ENCODE measurements around the gene CSF1R.

Gene CSF1R

DNA sequence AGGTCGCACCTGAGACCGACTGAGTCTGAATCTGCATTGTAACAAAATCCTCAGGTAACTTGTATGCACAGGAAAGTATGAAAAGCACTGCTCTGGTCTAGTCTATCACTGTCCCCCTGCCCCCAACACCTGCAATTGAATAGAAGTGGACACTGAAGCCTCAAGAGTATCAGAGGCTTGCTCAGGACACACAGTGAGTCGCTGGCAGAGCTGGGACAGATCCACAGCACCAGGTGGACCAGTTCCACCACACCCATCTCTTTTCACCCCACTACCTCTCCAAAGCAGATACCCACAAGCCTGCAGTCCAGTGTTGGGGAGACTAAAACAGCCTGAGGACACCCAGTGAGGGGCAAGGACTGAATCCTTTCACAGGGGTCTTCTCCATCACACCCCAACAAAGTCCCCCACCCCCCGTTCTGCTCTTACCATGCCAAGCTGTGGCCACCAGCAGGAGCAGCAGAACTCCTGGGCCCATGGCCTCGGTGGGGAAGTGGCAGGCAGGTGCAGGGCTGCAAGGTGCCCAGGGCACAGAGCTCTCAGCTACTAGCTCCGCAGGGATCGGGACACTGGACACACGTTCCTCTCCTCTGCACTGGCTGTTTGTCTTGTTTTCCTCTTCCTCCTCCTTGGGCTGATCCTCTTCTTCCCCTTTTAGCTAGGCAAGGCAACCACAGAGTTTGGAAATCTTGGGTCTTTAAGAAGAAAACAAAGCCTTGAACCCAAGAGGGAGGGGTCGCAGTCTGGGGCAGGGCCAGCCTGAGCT, at the start of gene CSF1R:
CSF1R (minus strand) TSS at position 605 of the 766 bp plus-strand sequence; CDS start at position 478, 127 bp downstream.
- no peak for DNase-seq (ENCODE audit: low read depth in 3 of 3, low spot score in 1 of 3)

DNA sequence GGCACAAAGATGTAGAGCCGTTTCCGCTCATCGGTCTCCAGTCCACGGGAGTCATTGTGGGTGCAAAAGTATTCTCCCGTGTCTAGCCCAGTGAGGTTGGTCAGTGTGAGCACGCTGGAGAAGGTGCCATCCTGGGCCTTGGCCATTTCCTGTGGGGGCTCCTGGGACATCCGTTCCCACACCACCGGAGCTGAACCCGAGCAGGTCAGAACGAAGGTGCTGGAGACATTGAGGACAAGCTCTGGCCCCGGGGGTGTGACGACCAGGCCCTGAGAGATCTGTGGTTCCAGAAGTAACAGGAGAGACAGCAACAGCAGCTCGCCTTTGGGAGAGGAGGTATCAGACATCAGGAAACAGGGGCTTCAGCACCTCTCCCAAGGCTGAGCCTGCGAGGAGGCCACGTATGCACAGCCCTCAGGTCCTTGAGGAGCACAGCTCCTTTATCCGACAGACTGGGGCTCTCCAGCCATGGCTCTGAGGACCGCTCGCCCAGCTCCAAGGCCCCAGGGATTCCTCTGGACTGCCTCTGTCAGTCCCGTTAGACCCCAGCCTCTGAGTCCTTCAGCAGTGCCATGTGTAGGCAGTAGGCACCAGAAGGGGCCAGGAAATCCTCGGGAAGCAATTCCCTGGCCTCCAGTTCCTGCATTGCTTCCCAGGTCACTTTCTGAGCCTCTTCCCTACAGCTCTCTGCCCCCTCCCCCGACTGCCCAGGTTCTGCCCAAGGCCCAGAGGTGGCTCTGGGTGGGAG, 49.4 kb upstream of the CSF1R start:
- DNase-seq (ENCODE audit: low read depth in 3 of 3, low spot score in 1 of 3): no peak

DNA sequence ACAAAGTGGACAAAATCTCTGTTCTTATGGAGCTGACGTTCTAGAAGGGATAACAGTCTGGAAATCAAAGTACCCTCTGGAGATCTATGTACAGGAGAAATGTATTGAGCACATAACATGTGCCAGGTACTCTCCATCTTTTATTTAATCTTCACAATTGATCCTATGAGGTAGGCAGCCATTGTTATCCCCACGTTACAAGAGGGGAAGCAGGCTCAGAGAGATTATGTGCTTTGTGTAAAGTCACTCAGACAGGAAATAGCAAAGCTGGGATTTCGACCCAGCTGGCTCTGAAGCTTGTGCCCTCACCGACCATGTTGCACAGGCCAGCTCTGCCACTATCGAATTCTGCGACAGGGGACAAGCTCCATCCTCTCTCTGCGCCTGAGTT, 47.8 kb upstream of the CSF1R start:
- DNase-seq (ENCODE audit: low read depth in 3 of 3, low spot score in 1 of 3): no peak

DNA sequence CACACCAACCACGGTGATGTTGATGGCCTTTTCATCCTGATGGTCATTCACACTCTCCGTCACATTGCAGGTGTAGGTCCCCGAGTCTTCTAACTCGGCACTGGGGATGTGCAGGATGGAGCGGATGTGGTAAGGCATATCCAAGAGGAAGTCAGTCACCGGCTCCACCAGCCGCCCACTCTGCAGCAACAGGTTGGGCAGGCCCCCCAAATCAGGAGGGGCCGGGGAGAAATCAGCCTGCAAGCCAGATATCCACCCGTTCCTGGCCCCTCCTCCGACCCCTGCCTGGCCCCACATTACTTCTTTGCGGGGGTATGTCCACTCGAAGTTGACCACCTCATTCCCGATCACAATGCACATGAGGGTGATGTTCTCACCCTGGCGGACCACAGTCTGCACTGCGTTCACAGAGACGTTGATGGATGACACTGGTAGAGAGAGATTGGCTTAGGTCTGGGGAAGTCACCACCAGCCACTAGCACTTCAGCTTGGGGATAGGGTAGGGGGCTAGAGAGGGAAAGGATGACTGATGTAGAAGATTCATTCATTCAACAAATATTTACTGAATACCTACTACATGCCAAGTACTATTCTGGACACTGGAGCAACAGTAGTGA, 47.3 kb upstream of the CSF1R start:
- DNase-seq (ENCODE audit: low read depth in 3 of 3, low spot score in 1 of 3): no peak

DNA sequence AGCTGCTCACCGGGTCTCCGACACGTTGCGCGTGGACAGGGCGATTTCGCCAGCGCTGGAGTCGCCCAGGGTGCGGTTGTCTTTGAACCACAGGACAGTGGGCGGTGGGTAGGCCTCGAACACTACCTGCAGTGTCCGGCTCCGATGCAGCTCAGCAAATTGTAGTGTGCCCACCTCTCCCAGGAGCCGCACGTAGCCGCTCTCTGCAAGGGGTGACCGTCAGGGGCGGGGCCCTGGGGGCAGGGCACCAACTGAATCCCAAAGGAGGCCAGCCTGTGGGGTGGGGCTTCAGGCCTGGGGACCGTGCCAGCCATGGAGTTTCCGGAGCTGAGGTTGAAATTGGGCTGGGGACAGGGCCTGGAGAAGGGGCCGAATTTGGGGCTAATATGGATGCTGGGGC, 46.4 kb upstream of the CSF1R start:
- no peak for DNase-seq (ENCODE audit: low read depth in 3 of 3, low spot score in 1 of 3)

DNA sequence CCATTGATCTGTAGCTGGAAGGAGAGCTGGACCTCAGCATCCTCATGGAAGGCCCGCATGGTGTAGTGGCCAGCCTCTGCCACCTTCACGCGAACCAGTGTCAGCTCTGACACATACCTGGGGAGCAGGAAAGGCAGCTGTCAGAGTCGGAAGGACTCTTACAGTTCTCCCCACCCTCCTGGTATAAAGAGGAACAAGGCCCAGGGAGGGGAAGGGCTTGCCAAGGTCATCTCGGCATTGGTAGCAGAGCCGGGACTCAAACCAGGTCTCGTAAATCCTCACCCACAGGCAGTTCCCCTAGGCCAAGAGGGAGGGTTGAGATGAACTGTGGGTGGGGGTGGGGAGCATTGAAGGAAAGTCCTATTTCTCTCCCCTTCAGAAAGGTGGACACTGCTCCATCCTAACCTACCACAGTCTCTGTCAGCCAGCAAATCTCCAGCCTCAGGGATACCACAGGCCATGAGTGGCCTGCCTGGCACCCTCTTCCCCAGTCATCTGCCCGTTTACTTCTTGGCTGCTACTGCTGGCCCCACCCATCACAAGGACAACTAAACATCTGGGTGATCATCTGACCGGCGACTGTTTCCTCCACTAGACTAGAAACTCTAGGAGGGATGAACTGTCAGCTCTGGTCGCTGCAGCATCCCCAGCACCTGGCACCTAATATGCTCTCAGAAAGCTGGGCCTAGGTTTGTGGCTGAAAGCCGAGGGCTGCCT, 45.8 kb upstream of the CSF1R start:
- no peak for DNase-seq (ENCODE audit: low read depth in 3 of 3, low spot score in 1 of 3)

DNA sequence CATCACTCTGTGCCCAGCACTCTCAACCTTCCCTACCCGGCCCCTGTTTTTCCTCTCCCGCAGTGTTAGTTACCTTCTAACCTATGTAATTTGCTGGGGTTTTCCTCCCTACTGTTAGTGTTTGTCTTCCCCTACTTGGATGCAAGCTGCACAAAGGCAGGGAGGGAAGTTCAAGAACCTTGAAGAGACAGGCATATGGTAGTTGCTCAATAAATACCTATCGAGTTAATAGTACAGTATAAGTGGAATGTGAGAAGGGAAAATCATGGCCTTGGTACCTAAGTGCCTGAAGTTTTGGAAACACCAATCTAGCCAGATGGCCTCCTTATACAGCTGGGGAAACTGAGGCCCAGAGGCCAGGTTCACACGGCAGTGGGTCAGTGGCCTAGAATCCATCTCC, 45.1 kb upstream of the CSF1R start:
- DNase-seq (ENCODE audit: low read depth in 3 of 3, low spot score in 1 of 3): no peak

DNA sequence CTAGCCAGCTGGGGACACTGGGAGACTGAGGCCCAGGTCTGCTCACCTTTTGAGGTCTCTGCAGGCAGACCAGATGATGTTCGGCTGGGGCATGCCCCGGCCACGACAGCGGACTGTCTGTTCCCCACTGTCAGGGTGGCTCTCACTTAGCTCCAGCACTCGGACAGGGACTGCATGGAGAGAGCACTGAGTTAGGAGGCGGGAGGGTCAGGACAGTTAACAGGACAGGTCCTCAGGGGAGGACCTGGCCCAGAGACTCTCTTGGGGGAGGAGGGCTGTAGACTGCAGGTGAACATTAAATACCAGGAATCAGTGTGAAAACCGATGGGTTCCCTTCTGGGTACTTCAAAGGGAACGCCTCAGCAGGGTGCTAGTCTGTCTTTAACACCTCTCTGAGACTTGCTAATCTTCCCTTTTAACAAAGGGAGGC, 44.2 kb upstream of the CSF1R start:
- no peak for DNase-seq (ENCODE audit: low read depth in 3 of 3, low spot score in 1 of 3)

DNA sequence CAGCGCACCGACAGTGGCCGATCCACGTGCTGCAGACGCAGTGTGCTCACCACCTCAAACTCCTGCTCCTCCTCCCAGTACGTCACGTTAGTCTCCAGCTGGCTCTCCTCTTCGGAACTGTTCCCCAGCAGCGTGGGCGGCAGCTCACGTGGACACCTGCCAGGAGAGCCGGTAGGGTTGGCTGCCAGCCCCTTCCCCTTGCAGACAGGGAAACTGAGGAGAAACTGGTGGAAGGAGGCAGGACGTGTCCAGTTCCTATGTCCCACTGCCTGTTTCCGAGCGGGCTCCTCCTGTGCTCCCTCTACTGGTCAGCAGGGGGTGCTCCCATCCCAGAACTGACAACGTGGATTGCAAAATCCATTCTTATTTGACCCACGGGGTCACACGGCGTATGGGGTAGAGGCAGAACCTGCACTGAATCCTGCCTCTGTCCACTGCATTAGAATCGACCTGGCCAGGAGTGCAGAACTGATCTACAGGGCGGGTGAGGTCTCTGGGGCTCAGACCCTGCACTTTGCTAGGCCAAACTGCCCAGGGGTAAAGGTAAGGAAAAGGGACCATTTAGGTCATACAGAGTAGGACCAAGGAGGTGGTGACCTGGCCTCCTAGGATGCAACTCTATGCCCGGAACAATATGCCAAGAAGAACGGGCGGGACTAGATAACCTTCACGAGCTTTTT, 43.6 kb upstream of the CSF1R start:
- DNase-seq (ENCODE audit: low read depth in 3 of 3, low spot score in 1 of 3): peak in 1 of 3 donors; percentile 25

DNA sequence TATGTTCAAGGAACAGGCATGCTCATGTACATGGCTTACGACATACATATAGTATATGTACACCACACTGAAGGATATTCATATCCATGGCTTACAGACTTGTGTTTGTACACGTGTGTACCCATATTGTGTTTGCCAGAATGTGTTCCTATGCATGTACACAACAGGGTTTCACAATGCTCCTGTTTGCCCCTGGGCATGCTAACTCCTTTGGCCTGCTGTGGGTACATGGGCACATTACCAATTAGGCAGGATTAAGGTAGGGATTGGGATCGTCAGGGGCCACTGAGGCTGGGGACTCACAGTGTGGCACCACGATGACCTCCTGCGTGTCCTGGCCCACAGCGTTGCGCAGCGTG, 43.1 kb upstream of the CSF1R start:
- DNase-seq (ENCODE audit: low read depth in 3 of 3, low spot score in 1 of 3): no peak

DNA sequence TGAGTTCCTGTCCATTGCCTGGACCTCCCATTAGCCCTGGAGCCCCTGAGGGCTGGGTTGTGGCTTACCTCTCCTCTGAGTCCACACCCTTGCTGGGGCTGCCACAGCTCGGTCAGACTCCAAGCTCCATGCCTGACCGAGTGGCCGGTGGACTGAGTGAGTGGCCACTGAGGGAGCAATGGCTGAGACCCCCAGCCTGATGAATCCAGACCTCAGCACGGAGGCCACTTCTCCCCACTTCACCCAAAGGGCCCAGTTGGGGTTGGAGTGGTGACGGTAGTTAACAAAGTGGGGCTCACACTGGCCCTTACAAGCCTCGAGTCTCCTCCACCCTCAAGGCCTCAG, 40.5 kb upstream of the CSF1R start:
- no peak for DNase-seq (ENCODE audit: low read depth in 3 of 3, low spot score in 1 of 3)

DNA sequence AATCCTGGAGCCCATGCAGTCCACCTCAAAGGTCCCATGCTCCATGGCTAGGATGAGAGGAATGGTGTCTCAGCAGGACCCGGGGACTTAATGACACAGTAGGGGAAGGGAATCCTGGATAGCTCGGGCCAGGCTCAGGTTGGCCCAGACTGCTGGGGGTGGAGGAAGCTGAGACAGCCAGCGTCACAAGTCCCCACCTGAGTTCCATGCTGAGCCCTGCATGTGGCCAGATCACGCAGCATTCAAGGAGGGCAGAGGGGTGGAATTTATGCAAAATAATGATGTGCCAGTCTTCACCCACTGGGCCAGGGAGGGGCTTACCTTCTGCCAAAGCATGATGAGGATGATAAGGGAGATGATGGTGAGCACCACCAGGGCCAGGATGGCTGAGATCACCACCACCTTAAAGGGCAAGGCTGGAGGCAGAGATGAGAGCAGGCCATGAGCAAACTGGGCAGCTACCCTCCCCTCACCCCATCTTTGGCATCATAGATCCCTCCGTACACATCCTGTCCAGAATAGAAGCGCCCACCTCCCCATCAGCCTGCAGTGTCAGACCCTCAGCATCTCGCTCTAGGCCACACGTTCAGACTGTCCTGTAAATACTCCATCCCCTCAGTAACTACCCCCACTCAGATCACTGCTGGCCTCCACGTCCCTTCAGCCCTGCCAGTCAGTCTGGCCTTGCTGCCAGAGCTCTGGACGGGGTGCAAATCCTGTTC, 40.0 kb upstream of the CSF1R start:
- no peak for DNase-seq (ENCODE audit: low read depth in 3 of 3, low spot score in 1 of 3)

DNA sequence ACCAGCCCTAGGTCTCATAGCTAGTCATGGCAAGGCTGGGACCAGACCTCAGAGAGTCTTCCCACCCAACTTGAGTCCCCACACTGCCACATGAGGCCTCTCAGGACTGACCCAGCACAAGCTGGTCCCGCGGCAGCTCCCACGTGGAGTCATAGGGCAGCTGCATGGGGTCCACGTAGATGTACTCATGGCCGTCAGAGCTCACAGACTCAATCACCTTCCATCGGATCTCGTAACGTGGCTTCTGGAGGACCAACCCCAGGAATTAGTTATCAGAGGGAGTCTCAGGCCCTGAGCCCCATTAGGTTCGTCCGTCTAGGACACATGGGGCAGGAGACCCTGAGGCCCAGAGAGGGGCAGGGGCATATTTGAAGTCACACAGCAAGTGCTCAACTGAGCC, 39.0 kb upstream of the CSF1R start:
- DNase-seq (ENCODE audit: low read depth in 3 of 3, low spot score in 1 of 3): no peak

DNA sequence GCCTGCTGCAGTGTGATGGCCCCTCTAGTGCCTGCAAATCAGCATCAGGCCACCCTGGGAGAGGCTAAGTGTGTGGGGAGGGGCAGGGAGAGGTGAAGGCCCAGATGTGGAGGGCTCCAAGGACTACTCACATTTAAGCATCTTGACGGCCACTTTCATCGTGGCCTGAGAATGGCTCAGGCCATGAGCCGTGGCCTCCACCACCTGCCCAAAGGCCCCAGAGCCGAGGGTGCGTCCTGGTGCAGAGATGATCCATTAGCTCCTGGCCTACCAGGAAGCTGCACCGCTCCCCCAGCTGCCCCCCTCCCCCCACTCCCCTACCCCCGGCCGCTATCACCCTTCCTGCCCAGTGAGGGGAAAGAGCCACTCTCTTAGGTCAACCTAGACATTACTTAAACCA, 38.2 kb upstream of the CSF1R start:
- no peak for DNase-seq (ENCODE audit: low read depth in 3 of 3, low spot score in 1 of 3)

DNA sequence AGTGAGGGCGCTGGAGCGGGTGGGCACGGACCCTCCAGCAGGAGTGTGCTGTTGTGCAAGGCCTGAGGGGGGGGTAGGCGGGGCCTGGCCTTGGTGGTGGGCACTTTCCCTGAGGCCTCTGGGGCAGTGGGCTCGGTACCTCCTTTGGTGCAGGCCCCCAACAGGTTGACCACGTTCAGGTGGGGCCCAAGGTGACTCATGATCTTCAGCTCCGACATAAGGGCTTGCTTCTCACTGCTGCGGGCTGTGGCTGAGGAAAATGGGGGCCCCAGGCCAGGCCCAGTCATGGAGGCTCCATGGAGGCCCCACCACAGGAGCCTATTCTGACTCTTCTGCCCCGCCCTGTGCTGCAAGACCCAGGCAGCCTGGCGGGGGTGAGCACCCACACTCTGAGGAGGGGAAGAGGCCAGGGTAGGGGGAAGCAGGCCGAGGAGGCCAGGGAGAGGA, 37.8 kb upstream of the CSF1R start:
- no peak for DNase-seq (ENCODE audit: low read depth in 3 of 3, low spot score in 1 of 3)

DNA sequence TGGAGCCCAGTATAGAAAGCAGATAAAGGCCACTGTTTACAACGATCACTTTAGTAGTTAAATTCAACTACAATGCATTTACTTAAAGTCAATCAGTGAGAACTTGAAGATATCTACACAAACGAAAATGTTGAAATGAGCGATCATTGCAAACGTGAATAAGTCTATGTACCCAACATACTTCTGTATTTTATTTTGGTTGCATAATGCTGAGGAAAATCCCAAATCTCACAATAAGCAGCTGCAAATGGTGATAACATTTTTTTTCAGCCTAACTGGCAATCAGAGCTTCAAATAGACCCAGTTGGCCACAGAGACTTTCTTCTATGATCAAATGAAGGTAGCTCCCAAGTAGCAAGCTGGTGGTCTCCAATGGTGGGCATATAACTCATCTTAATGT, 37.2 kb upstream of the CSF1R start:
- no peak for DNase-seq (ENCODE audit: low read depth in 3 of 3, low spot score in 1 of 3)

DNA sequence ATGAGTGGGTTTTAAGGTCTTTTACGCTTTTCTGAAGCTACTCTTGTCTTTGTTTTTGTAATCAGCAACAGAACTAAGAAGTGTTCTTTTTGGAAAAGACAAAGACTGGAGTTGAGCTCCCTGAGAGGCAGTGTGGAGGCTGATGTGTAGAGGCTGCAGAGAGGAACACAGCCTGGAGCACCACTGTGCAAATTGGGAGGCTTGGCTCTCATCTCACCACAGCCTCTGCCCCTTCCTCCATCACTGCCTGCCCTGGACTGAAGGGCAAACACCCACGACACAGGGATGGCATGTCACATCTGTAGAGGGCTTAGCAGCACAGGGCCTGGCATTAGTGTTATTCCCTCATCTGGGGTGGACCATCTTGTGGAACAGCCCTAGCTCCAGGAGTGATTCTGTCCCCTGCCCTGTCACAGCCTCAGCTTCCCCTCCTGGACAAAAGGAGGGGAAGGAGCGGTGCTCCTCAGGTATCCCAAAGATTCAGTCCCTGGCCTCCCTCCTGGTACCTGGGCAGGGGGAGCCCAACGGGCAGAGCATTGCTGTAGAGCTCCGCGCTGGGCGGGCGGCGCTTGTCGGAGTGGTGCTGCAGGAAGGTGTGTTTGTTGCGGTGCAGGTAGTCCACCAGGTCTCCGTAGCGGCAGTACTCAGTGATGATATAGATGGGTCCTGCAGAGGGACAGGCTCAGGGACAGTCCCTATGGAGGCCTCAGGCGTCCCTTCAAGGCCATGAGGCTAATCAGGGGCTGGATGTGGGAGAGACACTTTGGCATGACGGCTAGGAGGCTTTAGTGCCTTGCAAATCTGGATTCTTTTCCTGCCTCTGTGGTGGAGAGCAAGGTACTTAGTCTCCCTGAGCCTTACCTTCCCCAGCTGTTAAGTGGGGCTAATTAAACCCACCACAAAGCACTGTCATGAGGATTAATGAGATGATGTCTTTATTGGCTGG, 36.5 kb upstream of the CSF1R start:
- DNase-seq (ENCODE audit: low read depth in 3 of 3, low spot score in 1 of 3): no peak

DNA sequence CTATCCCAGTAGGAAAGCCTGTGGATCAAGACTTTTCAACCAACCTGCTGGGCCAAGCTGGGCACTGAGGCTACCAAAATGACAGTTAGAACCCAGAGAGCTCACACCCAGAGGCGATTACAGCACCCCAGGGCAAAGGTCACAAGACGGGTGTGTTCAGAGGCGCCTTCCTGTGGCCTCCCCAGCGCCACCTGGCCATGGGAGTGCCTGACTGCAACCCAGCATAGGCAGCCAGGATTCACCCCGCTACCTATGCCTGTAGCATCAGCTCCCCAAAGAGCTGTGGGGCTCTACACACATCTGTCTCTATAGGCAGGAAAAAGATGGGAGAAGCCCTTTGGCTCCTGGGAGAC, 35.8 kb upstream of the CSF1R start:
- no peak for DNase-seq (ENCODE audit: low read depth in 3 of 3, low spot score in 1 of 3)

DNA sequence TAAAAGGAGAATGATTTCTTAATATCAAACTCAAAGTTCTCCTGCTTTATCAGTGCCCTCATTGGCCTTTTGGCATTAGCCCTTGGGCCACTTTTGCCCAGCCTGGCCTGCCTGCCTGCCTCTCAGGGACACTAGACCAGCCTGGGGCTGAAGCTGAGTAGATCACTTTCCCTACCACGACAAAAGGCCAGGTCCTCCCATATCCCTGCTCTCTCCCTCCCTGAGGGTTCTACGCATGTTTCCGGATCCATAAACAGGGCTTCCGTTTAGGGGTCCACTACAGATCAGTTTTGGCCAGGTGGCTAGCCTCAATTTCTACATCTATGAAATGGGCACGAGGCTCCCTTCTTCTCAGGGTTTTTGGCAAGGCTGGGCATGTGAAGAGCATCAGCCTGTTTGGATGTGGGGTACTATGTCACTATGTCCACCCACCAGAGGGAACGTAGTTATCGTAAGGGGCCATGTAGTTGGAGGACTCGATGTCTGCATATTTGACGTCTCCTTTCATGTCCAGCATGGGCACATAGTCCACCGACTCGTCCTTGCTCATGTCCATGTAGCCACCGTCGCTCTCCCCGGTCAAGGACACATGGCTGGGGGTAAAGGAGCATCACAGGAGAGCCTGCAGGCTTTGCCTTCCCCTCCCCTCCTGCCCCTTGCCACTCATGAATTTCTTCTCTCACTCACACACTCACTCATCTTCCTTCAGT, 35.2 kb upstream of the CSF1R start:
- no peak for DNase-seq (ENCODE audit: low read depth in 3 of 3, low spot score in 1 of 3)
